ENCODE results near the gene ANKDD1A.

ANKDD1A gene

DNA sequence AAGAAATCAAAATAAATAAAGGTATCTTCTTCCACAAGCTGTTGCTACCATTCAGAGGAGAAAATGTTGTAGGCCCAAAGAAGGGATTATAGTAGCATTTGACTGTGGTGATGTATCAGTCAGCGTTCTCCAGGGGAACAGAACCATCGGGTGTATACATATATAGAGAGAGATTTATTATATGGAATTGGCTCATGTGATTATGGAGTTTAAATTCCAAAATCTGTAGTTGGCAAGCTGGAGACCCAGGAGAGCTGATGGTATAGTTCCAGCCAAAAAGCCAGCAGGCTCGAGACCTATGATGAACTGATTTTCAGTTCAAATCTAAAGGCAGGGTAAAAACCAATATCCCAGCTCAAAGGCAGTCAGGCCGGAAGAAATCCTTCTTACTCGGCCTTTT, 85.4 kb downstream of the ANKDD1A start:
- TF ChIP-seq CTCF (IDR thresholded peaks at IDR 0.05; ENCODE audit: low read depth, low read length): no peak
- no peak overlapping the region for H3K4me3 ChIP-seq (ENCODE audit: low read depth, low read length)
- in situ Hi-C loops (cut with HindIII; ENCODE audit: low sequenced_read_pairs): no loop called here
- DNase-seq (ENCODE audit: low read depth, low spot score): no peak

- no peak for DNase-seq (ENCODE audit: low read depth, low spot score)
- in situ Hi-C loops (cut with HindIII; ENCODE audit: low sequenced_read_pairs): no loop called here
- TF ChIP-seq CTCF (IDR thresholded peaks at IDR 0.05; ENCODE audit: low read depth, low read length): no peak
- H3K4me3 ChIP-seq (ENCODE audit: low read depth, low read length): no peak overlapping the region
Observed at GRCh38 chr15:64997745-64998375, 86.2 kb downstream of the ANKDD1A start.

- H3K4me3 ChIP-seq (ENCODE audit: low read depth, low read length): no peak overlapping the region
- no peak for TF ChIP-seq CTCF (IDR thresholded peaks at IDR 0.05; ENCODE audit: low read depth, low read length)
- DNase-seq (ENCODE audit: low read depth, low spot score): no peak
- in situ Hi-C loops (cut with HindIII; ENCODE audit: low sequenced_read_pairs): no loop called here
Observed at GRCh38 chr15:65004993-65005392, 93.3 kb downstream of the ANKDD1A start.

DNA sequence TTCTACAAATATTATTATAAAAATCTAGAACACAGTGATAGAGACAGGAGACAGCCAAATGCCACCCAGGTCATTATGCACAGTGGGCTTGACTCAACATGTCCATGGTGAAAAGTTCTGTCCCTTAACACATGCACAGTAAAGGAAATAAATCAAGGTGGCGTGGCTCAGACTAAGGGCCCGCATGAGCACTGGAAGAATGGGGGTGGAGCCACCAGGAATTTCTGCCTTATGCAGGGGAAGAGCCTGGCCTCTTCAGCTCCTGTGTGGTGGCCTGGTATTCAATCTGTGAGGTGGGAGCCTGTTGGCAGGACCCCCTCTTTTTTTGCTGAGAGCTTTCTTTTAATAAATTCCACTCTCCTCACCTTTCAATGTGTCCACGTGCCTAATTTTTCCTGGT, 95.2 kb downstream of the ANKDD1A start:
- no peak overlapping the region for H3K4me3 ChIP-seq (ENCODE audit: low read depth, low read length)
- in situ Hi-C loops (cut with HindIII; ENCODE audit: low sequenced_read_pairs): no loop called here
- DNase-seq (ENCODE audit: low read depth, low spot score): no peak
- no peak for TF ChIP-seq CTCF (IDR thresholded peaks at IDR 0.05; ENCODE audit: low read depth, low read length)

All from astrocyte of the spinal cord (primary cell).